Activated CD4-positive, alpha-beta T cell treated with anti-CD3 and anti-CD28 coated beads, Interleukin-2, Interleukin-4, amounts not matched to agents 100 ng/mL and 50 ng/mL, durations not matched to agents 16 hours and 8 hours (primary cell): ENCODE measurements around the gene PLCB1.

Source experiments
- DNase-seq: peaks from one replicate; pipeline ENCODE4 v3.0.0-alpha.2; 2020; ENCODE audit warnings: low spot score

The PLCB1 gene

GRCh38 chr20:8246153-8246552 lies 114.1 kb downstream of the PLCB1 start:
- DNase-seq = no peak

GRCh38 chr20:8246716-8247115 lies 114.7 kb downstream of the PLCB1 start:
- DNase-seq = no peak

GRCh38 chr20:8248051-8248450 lies 116.0 kb downstream of the PLCB1 start:
- DNase-seq = no peak

GRCh38 chr20:8249634-8250033 lies 117.6 kb downstream of the PLCB1 start:
- no peak for DNase-seq

- DNase-seq = no peak
Observed at GRCh38 chr20:8250539-8251200, 118.6 kb downstream of the PLCB1 start.

- no peak for DNase-seq
Observed at GRCh38 chr20:8251201-8251575, 119.1 kb downstream of the PLCB1 start.

- DNase-seq = no peak
Observed at GRCh38 chr20:8254911-8255582, 123.0 kb downstream of the PLCB1 start.

- DNase-seq = no peak
Observed at GRCh38 chr20:8255945-8256632, 124.0 kb downstream of the PLCB1 start.

GRCh38 chr20:8260837-8261251 lies 128.8 kb downstream of the PLCB1 start:
- no peak for DNase-seq

- no peak for DNase-seq
Observed at GRCh38 chr20:8262721-8263120, 130.7 kb downstream of the PLCB1 start.

GRCh38 chr20:8265588-8265987 lies 133.5 kb downstream of the PLCB1 start:
- DNase-seq = no peak

GRCh38 chr20:8267009-8267408 lies 134.9 kb downstream of the PLCB1 start:
- DNase-seq = no peak

- peak; percentile 5 for DNase-seq
Observed at GRCh38 chr20:8271727-8272126, 139.7 kb downstream of the PLCB1 start.

GRCh38 chr20:8272766-8273165 lies 140.7 kb downstream of the PLCB1 start:
- DNase-seq = no peak

- no peak for DNase-seq
Observed at GRCh38 chr20:8284902-8285301, 152.8 kb downstream of the PLCB1 start.

- DNase-seq = no peak
Observed at GRCh38 chr20:8287340-8287739, 155.3 kb downstream of the PLCB1 start.

GRCh38 chr20:8291200-8291599 lies 159.1 kb downstream of the PLCB1 start:
- no peak for DNase-seq

- DNase-seq = no peak
Observed at GRCh38 chr20:8291873-8292272, 159.8 kb downstream of the PLCB1 start.

GRCh38 chr20:8292793-8293192 lies 160.7 kb downstream of the PLCB1 start:
- no peak for DNase-seq

- DNase-seq = no peak
Observed at GRCh38 chr20:8293750-8294149, 161.7 kb downstream of the PLCB1 start.

GRCh38 chr20:8296536-8296935 lies 164.5 kb downstream of the PLCB1 start:
- no peak for DNase-seq

GRCh38 chr20:8298426-8299043 lies 166.5 kb downstream of the PLCB1 start:
- DNase-seq = no peak

- DNase-seq = no peak
Observed at GRCh38 chr20:8299921-8300320, 167.9 kb downstream of the PLCB1 start.
